HFFc6 (cell line): ENCODE data around the gene WDR17. TPM values are rescaled to one million over a fixed set of nuclear protein-coding genes. Genes with fewer than 3 reads are reported as not detected.

Experiments
- DNase-seq: peaks from one replicate; pipeline ENCODE4 v3.0.0-alpha.2; 2018
- H3K27ac Mint-ChIP-seq: 2 replicates; pipeline ENCODE4 v1.8.0; 2020; ENCODE audit warnings: mild to moderate bottlenecking, mixed read lengths
- H3K27me3 Mint-ChIP-seq: 2 replicates; pipeline ENCODE4 v1.8.0; 2021; ENCODE audit warnings: mild to moderate bottlenecking, moderate library complexity, mixed read lengths; ENCODE audit not compliant: insufficient read depth
- H3K36me3 Mint-ChIP-seq: 2 replicates; pipeline ENCODE4 v1.8.0; 2021; ENCODE audit warnings: low read depth, mixed read lengths
- H3K4me1 Mint-ChIP-seq: 2 replicates; pipeline ENCODE4 v1.8.0; 2020; ENCODE audit warnings: low read depth, mixed read lengths
- H3K4me3 Mint-ChIP-seq: 2 replicates; pipeline ENCODE4 v1.8.0; 2020; ENCODE audit warnings: mild to moderate bottlenecking, moderate library complexity, mixed read lengths
- H3K9me3 Mint-ChIP-seq: 2 replicates; pipeline ENCODE4 v1.8.0; 2020; ENCODE audit warnings: mild to moderate bottlenecking, mixed read lengths
- total RNA-seq, 6 experiments: library from RNA; stranded (reverse); fragmentation: NEBNext Ultra II Directional; extraction: Animal tissue kit (Norgen Biotek cat#: 25700); gene quantifications; 2 replicates in 1 of 6; 3 replicates in 5 of 6; pipeline ENCODE4 v1.2.3, GENCODE V29; 2021
- TF ChIP-seq, protein P1 (sequence below): fragments of 200-600 bp; sonication (generic); IDR thresholded peaks from 2 replicates; pipeline ENCODE4 v1.5.0; 2021; ENCODE audit warnings: antibody characterized with exemption, mild to moderate bottlenecking

Gene WDR17
- total RNA-seq, 6 experiments from 2014 or later: not detected

DNA sequence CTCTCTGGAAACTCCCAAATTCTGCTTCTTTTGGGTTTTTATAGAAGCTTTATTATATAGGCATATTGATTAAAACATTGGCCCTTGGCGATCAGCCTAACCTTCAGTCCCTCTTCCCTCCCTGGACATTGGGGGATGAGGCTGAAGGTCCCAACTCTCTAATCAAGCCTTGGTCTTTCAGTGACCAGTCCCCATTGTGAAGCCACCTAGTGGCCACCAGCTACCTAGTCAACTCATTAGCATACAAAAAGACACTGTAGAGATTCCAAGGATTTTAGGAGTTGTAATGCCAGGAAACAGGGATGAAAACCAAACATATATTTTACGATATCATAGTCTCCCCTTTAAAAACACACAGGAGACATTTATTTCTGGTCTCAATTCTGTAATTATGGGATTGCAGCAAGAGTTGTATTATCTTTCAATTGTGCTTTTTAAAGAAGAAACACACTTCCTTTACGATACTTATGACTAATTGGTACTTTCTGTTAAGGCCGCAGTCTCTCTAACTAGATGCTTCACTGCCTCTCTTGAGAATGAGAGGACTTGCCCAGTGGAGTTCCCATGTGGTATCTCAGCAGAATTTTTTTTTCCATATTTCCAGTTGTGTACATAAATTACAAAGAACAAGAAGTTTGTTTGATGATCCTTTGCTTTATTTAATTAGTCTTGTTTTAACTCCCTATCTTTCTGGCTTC is 58.2 kb downstream of the WDR17 start:
- no peak overlapping the region for H3K27ac Mint-ChIP-seq
- no peaks in the 10 kb centered on the region for H3K4me1 Mint-ChIP-seq
- peak; percentile 16 for DNase-seq
- TF ChIP-seq, protein P1, sequence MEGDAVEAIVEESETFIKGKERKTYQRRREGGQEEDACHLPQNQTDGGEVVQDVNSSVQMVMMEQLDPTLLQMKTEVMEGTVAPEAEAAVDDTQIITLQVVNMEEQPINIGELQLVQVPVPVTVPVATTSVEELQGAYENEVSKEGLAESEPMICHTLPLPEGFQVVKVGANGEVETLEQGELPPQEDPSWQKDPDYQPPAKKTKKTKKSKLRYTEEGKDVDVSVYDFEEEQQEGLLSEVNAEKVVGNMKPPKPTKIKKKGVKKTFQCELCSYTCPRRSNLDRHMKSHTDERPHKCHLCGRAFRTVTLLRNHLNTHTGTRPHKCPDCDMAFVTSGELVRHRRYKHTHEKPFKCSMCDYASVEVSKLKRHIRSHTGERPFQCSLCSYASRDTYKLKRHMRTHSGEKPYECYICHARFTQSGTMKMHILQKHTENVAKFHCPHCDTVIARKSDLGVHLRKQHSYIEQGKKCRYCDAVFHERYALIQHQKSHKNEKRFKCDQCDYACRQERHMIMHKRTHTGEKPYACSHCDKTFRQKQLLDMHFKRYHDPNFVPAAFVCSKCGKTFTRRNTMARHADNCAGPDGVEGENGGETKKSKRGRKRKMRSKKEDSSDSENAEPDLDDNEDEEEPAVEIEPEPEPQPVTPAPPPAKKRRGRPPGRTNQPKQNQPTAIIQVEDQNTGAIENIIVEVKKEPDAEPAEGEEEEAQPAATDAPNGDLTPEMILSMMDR: peak; percentile 84
- no peak overlapping the region for H3K4me3 Mint-ChIP-seq
- H3K27me3 Mint-ChIP-seq: peaks cover 4% of the 10 kb centered on the region
- no peaks in the 10 kb centered on the region for H3K36me3 Mint-ChIP-seq
- H3K9me3 Mint-ChIP-seq: no peaks in the 10 kb centered on the region

DNA sequence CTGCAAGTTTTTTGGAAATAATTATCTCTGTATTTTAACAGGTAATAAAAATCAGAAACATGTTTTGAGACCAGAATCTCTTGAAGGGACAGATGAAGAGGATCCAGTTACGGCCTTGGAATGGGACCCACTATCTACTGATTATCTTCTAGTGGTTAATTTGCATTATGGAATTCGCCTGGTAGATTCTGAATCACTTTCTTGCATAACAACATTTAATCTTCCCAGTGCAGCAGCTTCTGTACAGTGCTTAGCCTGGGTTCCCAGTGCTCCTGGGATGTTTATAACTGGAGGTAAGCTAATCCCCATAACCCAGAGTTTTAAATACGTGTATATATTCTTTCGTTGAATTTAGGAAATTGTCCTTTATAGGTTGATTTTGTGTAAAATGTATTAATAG is 59.4 kb downstream of the WDR17 start:
- Mint-ChIP-seq H3K4me3 (no peak overlapping the region), H3K9me3 (no peaks in the 10 kb centered on the region), H3K27ac (no peak overlapping the region), H3K4me1 (no peaks in the 10 kb centered on the region), H3K36me3 (no peaks in the 10 kb centered on the region), H3K27me3 (peaks cover 4% of the 10 kb centered on the region)
- DNase-seq: no peak
- TF ChIP-seq, protein P1: no peak

DNA sequence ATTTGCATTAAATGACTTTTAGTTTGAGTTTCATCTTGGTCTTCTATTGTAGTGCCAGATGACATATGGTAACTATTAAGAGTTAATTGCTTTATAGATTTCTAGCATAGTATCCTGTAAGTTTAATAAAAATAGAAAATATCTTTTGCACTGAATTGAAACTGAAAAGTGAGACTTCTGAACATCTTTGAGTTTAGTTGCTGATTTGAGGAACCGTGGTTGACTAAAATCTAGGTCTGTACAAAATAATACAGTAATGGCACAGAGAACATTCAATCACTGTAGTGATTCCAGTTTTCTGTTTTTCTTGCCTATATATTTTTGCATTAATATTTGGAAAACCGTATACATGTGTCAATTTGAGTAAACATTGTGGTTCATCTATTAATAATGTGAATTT is 69.0 kb downstream of the WDR17 start:
- Mint-ChIP-seq H3K9me3 (no peaks in the 10 kb centered on the region), H3K4me3 (no peak overlapping the region), H3K36me3 (no peaks in the 10 kb centered on the region), H3K27me3 (peaks cover 2% of the 10 kb centered on the region; the same call in 1 of the 2 replicates), H3K4me1 (peaks cover 7% of the 10 kb centered on the region), H3K27ac (no peak overlapping the region)
- DNase-seq: no peak
- TF ChIP-seq, protein P1: no peak

DNA sequence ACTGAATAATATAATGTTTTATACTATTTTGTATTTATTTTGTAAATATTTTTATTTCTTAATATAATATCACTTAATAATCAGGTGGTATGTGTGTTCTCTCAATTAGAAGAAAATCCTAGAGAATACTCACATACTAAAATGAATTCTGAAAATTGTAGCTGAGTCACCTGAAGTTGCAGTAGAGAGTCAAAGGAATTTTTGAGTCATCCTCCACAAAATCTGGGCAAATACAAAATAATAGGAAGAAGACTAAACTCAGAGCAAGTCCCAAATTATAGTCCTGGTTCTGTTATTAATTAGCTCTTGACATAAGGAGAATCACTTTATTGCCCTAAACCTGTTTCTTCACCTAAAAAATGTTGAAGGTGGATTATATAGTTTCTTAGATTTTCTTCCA is 72.0 kb downstream of the WDR17 start:
- TF ChIP-seq, protein P1: no peak
- Mint-ChIP-seq H3K4me1 (peaks cover 7% of the 10 kb centered on the region), H3K27ac (no peak overlapping the region), H3K36me3 (no peaks in the 10 kb centered on the region), H3K4me3 (no peak overlapping the region), H3K9me3 (no peaks in the 10 kb centered on the region), H3K27me3 (peaks cover 2% of the 10 kb centered on the region; the same call in 1 of the 2 replicates)
- DNase-seq: peak; percentile 52

DNA sequence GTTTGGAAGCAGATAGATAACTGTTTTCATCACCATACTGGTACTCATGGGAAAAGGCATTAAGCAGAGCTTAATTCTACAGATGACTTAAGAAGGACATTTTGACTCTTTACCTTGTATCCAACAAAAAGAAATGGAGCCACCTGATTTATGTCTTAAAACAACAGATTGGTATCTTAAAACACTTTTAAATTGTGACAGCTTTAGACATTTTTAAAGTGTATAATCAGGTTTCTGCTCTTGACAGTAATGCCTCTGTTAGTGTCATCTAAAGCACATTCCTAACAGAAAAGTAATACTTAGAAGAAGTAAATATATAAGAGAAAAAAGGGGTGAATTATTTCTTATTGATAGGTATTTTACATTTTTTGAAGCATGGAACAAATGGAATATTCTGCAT is 73.9 kb downstream of the WDR17 start:
- Mint-ChIP-seq H3K9me3 (no peaks in the 10 kb centered on the region), H3K4me1 (peaks cover 7% of the 10 kb centered on the region), H3K27ac (no peak overlapping the region), H3K4me3 (no peak overlapping the region), H3K27me3 (no peaks in the 10 kb centered on the region), H3K36me3 (no peaks in the 10 kb centered on the region)
- no peak for DNase-seq
- TF ChIP-seq, protein P1: no peak
